SK-N-SH (cell line): ENCODE results near the gene GSTO2.

Experiments used
- CHD2 ChIP-seq: fragments of 150-350 bp; IDR thresholded peaks from 2 replicates; pipeline ENCODE4 v1.6.1; 2018; ENCODE audit warnings: low read length; ENCODE audit not compliant: partially characterized antibody
- EZH2phosphoT487 ChIP-seq: fragments of 200-600 bp; sonication (generic); IDR thresholded peaks from 2 replicates; pipeline ENCODE4 v1.6.1; 2017; ENCODE audit warnings: low read depth, mixed run types, mild to moderate bottlenecking, antibody characterized with exemption, moderate library complexity, borderline replicate concordance
- TF ChIP-seq, protein P1 (sequence below): IDR thresholded peaks from 2 replicates; pipeline ENCODE4 v1.4.0; 2012; ENCODE audit warnings: low read depth, borderline replicate concordance
- TF ChIP-seq, protein P2 (sequence below): fragments of 200-600 bp; sonication (generic); IDR thresholded peaks from 2 replicates; pipeline ENCODE4 v1.6.1; 2017; ENCODE audit warnings: antibody characterized with exemption, mild to moderate bottlenecking, moderate library complexity

DNA sequence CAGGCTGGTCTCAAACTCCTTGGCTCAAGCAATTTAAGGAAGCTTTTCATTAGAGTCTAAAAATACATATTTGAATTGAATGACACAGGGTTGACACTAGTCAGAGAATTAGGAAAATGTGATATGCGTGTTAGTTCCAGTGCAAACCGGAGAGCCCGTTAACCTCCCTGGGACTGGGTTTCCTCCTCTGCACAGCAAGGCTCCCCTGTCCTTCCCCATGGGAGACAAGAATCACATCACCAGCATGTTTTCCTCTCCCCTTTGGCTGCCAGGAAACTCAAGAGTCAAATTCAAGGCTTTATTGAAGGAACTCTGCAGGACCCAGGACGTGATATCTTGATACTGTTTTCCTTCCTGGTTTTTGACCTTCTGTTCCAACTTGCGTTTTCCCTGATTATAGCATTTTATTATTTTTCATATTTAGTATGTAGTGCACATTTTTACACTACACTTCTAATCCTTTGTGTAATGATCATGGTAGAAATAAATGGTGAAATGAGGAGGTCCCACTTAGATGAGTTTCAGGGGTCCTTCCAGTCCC lies 24.9 kb downstream of the GSTO2 start:
- TF ChIP-seq, protein P1, sequence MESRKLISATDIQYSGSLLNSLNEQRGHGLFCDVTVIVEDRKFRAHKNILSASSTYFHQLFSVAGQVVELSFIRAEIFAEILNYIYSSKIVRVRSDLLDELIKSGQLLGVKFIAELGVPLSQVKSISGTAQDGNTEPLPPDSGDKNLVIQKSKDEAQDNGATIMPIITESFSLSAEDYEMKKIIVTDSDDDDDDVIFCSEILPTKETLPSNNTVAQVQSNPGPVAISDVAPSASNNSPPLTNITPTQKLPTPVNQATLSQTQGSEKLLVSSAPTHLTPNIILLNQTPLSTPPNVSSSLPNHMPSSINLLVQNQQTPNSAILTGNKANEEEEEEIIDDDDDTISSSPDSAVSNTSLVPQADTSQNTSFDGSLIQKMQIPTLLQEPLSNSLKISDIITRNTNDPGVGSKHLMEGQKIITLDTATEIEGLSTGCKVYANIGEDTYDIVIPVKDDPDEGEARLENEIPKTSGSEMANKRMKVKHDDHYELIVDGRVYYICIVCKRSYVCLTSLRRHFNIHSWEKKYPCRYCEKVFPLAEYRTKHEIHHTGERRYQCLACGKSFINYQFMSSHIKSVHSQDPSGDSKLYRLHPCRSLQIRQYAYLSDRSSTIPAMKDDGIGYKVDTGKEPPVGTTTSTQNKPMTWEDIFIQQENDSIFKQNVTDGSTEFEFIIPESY = no peak
- TF ChIP-seq, protein P2, sequence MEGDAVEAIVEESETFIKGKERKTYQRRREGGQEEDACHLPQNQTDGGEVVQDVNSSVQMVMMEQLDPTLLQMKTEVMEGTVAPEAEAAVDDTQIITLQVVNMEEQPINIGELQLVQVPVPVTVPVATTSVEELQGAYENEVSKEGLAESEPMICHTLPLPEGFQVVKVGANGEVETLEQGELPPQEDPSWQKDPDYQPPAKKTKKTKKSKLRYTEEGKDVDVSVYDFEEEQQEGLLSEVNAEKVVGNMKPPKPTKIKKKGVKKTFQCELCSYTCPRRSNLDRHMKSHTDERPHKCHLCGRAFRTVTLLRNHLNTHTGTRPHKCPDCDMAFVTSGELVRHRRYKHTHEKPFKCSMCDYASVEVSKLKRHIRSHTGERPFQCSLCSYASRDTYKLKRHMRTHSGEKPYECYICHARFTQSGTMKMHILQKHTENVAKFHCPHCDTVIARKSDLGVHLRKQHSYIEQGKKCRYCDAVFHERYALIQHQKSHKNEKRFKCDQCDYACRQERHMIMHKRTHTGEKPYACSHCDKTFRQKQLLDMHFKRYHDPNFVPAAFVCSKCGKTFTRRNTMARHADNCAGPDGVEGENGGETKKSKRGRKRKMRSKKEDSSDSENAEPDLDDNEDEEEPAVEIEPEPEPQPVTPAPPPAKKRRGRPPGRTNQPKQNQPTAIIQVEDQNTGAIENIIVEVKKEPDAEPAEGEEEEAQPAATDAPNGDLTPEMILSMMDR = no peak
- TF ChIP-seq EZH2phosphoT487 = no peak
- TF ChIP-seq CHD2 = no peak
